Right lobe of liver (tissue), 6 donors: ENCODE measurements around the gene PSMA7. TPM values are rescaled to one million over a fixed set of nuclear protein-coding genes. Genes with fewer than 3 reads are reported as not detected.

Experiments used
- ATAC-seq, 4 donors: fragments of 200-7000 bp; cut with Tn5 transposase; one replicate each; pipeline ENCODE4 v1.9.1; 2020; ENCODE audit warnings: mild to moderate bottlenecking in 4 of 4, moderate library complexity in 4 of 4
- DNase-seq, 3 donors: peaks; one replicate each; pipeline ENCODE4 v3.0.0-alpha.2; 2020
- H3K27ac ChIP-seq, 3 donors: fragments of 200-600 bp; one replicate each; pipeline ENCODE4 v1.8.0; 2022
- H3K27me3 ChIP-seq, 2 donors: fragments of 200-600 bp; one replicate each; pipeline ENCODE4 v1.8.0; 2022
- H3K36me3 ChIP-seq, 4 donors: fragments of 200-600 bp; sonication (generic) in 1 of 4; one replicate each; pipeline versions ENCODE4 v1.5.1 to v1.8.0; 2017 to 2022; ENCODE audit warnings: control low read depth in 1 of 4
- H3K4me1 ChIP-seq, 4 donors: fragments of 200-600 bp; sonication (generic) in 1 of 4; one replicate each; pipeline versions ENCODE4 v1.5.1 to v1.8.0; 2017 to 2022; ENCODE audit warnings: control low read depth in 1 of 4
- H3K4me3 ChIP-seq, 3 donors: fragments of 200-600 bp; one replicate each; pipeline ENCODE4 v1.8.0; 2022
- H3K9me3 ChIP-seq, 4 donors: fragments of 200-600 bp; sonication (generic) in 1 of 4; one replicate each; pipeline versions ENCODE4 v1.5.1 to v1.8.0; 2017 to 2022; ENCODE audit warnings: control low read depth in 1 of 4
- POLR2A ChIP-seq: fragments of 450-650 bp; IDR thresholded peaks from one replicate; pipeline ENCODE4 v1.6.1; 2017; ENCODE audit warnings: antibody characterized with exemption, mild to moderate bottlenecking
- WGBS: methylation state at CpG from one replicate; pipeline ENCODE4 v1.1.6; 2018; ENCODE audit warnings: low coverage, low lambda C conversion rate; ENCODE audit not compliant: insufficient coverage; ENCODE audit errors: missing lambda C conversion rate; 5-methylcytosine and 5-hydroxymethylcytosine counted together
- intact Hi-C, 2 donors: fragments of 100-400 bp; cut with DNase I; formaldehyde crosslinking; loops; one replicate each; pipeline versions ENCODE4 v1.11.2 to v1.14.1; 2022
- total RNA-seq, 6 experiments: library from RNA; depleted of rRNA in 2 of 6; stranded (reverse); fragments of >200 nt in 2 of 6; fragmentation: NEBNext Ultra II Directional in 3 of 6; extraction: Animal tissue kit (Norgen Biotek cat#: 25700) in 3 of 6; gene quantifications; one replicate each; pipeline versions ENCODE4 v1.1.0 to v1.2.4, GENCODE V29; 2016 to 2023
- TF ChIP-seq, protein P1 (sequence below), 4 donors: fragments of 200-600 bp in 3 of 4; fragments of 450-650 bp in 1 of 4; IDR thresholded peaks; one replicate each; pipeline versions ENCODE4 v1.5.1 to v1.8.0; 2016 to 2022; ENCODE audit warnings: antibody characterized with exemption in 4 of 4, mild to moderate bottlenecking in 2 of 4
- donor health status: DM: no; HTN: yes; CAD: no.
- donor health status: DM: no; HTN: no; CAD: no.
- donor health status: DM: no; HTN: no; CAD: no.
- donor health status: DM: no; HTN: yes; CAD: no.
- donor health status: DM: no; HTN: yes; CAD: no.

The PSMA7 gene
- total RNA-seq, 6 experiments from 2014 or later, result 108 to 268 (median 116) TPM

DNA sequence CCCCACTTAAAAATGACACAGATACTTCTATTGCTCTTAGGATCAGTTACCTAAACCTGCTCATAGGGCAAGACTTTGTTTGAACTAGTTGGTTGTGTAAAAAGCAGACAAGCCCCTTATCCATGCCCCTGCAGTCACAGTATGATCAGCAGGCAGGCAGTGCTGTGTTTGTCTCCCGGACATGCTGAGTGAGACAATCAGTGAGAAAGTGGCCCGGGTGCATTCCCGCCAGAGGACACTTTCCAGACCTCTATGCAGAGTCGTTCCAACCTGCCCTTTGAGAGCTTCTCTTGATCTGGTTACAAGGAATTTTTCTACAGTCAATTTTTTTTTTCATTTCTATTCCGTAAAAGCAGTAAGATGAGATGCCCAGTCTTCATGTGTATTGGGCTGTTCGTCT lies 14.7 kb downstream of the PSMA7 start:
- H3K9me3 ChIP-seq, result no peaks in the 10 kb centered on the region
- WGBS, result 81% methylated on average over 6 of the region's 6 CpGs
- intact Hi-C loops, result no loop called here
- no peak overlapping the region for H3K27ac ChIP-seq
- peaks cover 0 to 7% (median 4%) of the 10 kb centered on the region in 4 donors for H3K4me1 ChIP-seq
- H3K27me3 ChIP-seq, result no peaks in the 10 kb centered on the region
- no peak for DNase-seq
- peaks cover 0 to 83% (median 41%) of the 10 kb centered on the region in 4 donors for H3K36me3 ChIP-seq
- ATAC-seq, result no peak
- no peak overlapping the region for H3K4me3 ChIP-seq
- TF ChIP-seq, protein P1, sequence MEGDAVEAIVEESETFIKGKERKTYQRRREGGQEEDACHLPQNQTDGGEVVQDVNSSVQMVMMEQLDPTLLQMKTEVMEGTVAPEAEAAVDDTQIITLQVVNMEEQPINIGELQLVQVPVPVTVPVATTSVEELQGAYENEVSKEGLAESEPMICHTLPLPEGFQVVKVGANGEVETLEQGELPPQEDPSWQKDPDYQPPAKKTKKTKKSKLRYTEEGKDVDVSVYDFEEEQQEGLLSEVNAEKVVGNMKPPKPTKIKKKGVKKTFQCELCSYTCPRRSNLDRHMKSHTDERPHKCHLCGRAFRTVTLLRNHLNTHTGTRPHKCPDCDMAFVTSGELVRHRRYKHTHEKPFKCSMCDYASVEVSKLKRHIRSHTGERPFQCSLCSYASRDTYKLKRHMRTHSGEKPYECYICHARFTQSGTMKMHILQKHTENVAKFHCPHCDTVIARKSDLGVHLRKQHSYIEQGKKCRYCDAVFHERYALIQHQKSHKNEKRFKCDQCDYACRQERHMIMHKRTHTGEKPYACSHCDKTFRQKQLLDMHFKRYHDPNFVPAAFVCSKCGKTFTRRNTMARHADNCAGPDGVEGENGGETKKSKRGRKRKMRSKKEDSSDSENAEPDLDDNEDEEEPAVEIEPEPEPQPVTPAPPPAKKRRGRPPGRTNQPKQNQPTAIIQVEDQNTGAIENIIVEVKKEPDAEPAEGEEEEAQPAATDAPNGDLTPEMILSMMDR (IDR thresholded peaks at IDR 0.05), result no peak
- no peak for TF ChIP-seq POLR2A

DNA sequence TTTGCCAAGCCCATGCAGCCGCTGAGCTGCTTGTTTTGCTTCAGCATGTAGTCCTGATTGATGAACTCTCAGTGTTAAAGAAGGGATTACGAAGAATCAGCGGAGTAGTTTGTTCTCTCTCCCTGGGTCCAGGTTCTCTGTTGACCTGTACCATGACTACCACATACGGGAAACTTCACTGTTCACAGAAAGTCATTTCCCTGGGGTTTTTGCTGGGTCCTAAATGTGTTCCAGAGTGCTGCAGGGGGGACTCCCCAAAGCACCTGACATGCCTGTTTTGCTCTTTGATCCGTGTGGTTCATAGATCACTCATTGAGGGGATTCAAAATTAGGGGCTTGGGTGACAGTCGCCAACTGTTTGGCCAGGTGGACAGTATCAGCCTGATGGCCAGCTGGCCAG lies 15.4 kb downstream of the PSMA7 start:
- TF ChIP-seq, protein P1 (IDR thresholded peaks at IDR 0.05), result no peak
- TF ChIP-seq POLR2A, result no peak

DNA sequence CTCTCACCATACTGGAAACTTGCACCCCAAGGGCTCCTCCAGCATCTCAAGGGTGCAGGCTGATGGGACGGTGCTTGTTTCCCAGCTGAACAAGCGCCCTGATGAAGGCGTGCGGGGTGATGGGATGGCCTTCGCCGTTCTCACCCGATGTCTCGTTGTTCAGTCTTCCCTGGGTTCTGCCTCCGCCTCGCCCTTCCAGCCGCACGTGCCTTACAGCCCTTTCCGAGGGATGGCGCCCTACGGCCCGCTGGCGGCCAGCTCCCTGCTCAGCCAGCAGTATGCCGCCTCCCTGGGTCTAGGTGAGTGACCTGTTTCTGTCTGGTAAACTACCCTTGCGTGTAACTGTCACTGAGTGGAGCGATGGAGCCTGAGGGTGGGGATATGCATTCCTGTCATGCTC lies 17.1 kb downstream of the PSMA7 start:
- Histone ChIP-seq H3K4me1 (peaks cover 0 to 11% (median 3%) of the 10 kb centered on the region in 4 donors), H3K27ac (no peak overlapping the region), H3K36me3 (peaks cover 0 to 69% (median 34%) of the 10 kb centered on the region in 4 donors), H3K9me3 (no peaks in the 10 kb centered on the region), H3K4me3 (no peak overlapping the region), H3K27me3 (no peaks in the 10 kb centered on the region)
- DNase-seq, result no peak
- TF ChIP-seq, protein P1 (IDR thresholded peaks at IDR 0.05), result no peak
- no peak for TF ChIP-seq POLR2A
- intact Hi-C loops, result no loop called here
- 92% methylated on average over 8 of the region's 20 CpGs for WGBS
- no peak for ATAC-seq

More for the DNA sequence above, 15.4 kb downstream of the PSMA7 start:
- no peak overlapping the region for H3K4me3 ChIP-seq
- WGBS, result 93% methylated on average over 3 of the region's 6 CpGs
- peaks cover 0 to 11% (median 4%) of the 10 kb centered on the region in 4 donors for H3K4me1 ChIP-seq
- DNase-seq (no peak), ATAC-seq (no peak)
- H3K27me3 ChIP-seq, result no peaks in the 10 kb centered on the region
- H3K27ac ChIP-seq, result no peak overlapping the region
- H3K9me3 ChIP-seq, result no peaks in the 10 kb centered on the region
- peaks cover 0 to 83% (median 40%) of the 10 kb centered on the region in 4 donors for H3K36me3 ChIP-seq
- intact Hi-C loops, result no loop called here

DNA sequence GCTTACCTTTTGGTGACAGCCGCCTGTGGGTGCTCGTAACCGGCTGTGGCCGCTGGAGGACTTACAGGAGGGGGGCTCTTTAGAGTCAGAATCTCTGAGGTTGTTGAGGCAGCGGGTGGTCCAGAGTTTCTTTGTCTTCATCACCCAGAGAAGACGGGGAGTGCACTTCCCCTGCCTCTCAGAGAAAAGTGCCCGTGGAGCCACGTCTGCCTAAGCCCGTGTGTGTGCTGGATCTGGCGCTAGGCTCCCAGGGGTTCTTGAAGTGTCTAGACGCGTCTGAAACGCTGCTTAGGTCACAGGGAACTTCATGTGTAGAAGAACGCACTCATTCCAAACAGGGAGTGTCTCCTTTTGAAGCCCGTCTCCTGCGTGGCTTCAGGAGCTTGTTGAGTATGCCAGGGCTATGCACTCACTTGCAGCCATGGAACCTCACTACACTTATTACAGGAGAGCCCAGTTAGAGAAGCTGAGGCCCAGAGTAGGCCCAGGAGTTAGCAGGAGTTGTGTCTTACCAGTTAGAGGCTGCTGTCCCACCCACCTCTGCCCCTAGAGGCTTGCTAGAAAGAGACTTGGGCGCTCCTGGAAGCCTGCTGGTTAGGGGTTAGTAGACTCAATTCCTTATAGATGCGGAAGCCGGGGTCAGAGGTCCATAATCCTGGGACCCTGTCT lies 19.6 kb downstream of the PSMA7 start:
- TF ChIP-seq POLR2A, result no peak
- TF ChIP-seq, protein P1 (IDR thresholded peaks at IDR 0.05), result no peak
- Histone ChIP-seq H3K4me1 (peaks cover 0 to 11% (median 3%) of the 10 kb centered on the region in 4 donors), H3K36me3 (peaks cover 0 to 44% (median 22%) of the 10 kb centered on the region in 4 donors), H3K27ac (peak overlapping the region in 1 of 3 donors; percentile 93), H3K9me3 (no peaks in the 10 kb centered on the region), H3K27me3 (no peaks in the 10 kb centered on the region), H3K4me3 (peak overlapping the region; percentile 60 to 86 (median 79))
- intact Hi-C loops, result no loop called here
- no peak for ATAC-seq
- DNase-seq, result no peak
- WGBS, result 100% methylated on average over 1 of the region's 19 CpGs
